GM15510 (cell line): Measurements from ENCODE around the gene FOXN3.

Experiments used
- POLR2A ChIP-seq: IDR thresholded peaks from 3 replicates; pipeline ENCODE4 v1.6.1; 2011; ENCODE audit warnings: borderline replicate concordance; ENCODE audit not compliant: insufficient read length; ENCODE audit errors: extremely low read depth

Gene FOXN3

DNA sequence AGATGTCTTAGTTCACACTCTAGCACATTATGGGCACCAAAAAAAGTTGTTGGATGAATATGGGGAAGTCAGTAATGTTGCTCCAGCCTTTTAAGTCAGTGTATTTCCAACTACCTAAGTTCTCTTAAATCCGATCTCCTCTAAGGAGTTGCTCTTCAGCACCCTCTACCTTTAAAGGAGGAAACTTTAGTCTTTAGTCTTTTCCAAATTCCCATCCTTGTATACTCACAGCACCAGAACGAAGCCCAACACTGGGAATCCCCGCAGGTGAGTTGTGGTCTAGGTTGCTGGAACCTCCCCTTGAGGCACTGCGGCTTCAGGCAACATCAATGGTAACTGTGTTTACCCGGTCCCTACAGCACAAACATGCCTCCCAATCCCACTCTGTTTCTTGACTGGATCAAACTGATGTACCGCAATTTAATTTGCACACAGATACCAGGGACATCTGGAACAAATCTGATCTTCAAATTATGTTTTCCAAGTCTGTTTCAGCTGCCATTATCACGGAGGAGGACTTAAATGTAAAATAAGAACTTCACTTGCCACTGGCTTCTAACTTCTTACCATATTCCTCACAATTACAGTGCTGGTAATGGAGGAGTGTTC lies 179.0 kb downstream of the FOXN3 start:
- TF ChIP-seq POLR2A = no peak

DNA sequence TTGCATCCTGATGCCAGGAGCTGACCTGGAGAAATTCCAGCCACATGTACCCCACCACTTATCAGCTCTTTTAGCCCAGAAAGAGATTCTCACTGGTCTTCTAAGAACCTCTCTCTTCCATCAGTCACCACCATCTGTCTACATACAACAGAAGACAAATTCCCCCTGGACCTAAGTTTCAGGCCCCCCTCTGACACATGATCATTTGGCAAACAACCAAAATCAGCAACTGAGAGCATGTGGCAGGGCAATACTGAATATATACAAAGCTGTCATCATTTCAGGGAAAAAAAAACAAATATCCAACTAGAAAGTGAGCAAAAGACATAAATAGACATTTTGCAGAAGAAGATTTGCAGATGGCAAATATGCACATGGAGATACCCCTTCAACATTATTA lies 180.2 kb downstream of the FOXN3 start:
- no peak for TF ChIP-seq POLR2A

DNA sequence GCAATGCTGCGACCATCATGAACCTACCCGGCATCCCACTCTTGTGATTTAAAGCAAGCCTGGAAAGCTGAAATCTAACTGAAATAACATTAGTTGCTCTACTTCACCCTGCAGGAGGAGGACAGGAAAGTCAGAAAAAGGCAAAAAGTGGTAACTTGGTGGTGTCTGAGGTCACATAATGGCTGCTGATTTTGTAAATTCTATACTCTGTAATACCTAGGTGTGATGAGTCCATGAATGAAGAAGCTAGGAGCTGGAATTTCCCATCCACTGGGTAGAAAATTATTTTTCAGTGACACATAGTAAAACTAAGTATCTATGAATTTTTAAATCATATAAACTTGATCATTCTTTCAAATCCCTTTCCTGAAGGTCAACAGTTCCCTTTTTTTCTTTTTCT lies 183.8 kb downstream of the FOXN3 start:
- no peak for TF ChIP-seq POLR2A

DNA sequence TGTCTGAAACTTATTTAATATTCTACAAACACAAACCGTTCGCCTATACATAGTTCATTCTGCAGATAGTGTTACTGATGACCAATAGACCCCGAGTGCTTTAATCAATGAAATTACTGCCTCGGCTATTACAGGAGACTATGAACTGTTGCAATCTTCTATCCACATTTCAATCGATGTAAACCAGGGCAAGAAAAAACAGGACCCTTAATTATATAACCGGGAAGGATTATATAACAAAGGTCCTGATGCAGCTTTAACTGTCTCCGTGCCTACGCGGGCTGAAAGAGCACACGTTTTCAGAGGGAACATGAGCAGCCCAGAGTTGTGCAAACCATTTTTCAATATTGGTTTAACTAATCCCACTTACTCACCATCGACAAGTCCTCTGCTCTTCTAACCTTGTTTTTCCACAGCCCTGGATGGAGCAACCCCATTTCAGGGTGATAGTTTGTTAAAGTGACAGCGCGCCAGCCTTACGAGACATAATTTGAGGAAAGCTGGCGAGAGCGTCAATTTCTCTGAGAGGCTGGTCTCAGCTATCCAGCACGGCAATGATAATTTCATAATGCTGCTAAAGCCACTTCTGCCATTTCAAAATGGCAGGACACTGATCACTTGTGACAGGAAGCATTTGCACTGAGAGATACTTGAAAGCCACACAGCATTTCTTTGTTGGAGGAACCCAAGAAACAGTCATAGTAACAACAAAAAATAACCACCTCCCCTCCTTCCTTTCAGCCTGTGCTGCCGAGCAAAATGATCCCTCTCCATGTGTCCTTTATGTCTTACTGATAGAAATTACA lies 184.6 kb downstream of the FOXN3 start:
- TF ChIP-seq POLR2A = no peak

DNA sequence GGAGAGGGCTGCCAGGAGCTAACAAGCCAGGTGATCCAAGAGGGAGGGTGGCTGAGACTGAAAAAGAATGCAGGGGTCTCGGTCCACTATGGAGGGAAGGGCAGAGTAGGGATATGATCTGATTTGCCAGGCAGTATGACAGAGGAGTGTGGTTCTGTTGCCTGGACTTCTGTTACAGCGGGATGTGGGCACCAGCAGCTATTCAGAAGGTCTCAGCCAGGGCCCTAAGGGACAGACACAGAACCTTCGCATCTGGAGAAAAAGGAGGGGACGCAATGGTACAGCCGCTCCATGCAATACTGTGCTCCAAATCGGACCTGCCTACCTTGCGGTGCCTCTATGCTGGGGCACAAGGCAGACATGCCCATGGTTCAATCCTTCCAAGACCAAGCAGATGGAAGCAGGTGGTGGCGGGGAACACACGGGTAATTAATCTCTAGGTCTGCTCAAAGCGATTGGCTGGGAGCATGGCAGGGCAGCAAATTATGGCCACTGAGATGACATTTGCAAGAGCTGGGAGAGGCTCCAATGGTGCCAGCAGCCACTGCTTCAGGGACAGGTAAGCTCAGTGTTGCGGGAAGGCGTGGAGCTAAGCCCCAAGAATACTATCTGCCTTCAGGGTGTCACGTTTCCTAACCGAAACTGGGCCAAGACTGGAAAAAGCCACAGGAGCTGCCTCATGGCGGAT lies 185.5 kb downstream of the FOXN3 start:
- no peak for TF ChIP-seq POLR2A

DNA sequence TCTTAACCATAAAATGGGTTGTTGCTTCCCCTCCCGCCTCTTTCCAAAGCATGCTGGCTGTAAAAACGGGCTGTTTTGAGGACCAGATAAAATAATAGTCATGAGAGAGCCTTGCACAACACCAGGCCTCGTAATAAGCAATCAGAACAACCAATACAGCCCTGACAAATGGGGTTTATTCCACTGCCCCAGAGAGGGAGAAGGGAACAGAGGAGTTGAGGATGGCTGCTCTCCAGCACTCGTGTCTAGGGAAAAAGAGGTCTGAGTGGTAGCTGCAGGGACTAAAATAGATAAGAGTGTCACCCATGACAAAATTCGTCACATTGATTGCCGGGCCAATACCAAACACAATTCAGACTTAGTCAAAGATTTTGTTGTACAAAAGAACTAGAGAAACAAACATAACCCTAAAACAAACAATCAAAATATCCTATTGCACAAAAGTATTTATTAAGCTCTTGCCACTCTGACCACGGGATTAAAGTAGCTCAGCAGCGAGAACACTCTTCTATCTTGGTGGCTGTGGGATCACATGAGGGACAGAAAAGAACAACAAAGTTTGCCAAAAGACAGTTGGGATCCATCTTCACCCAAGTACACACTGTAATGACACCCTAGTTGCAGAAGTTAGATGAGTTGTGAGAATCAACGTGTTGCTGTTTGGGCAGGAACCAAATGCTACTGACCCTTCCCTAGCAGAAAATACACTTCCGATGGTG lies 188.0 kb downstream of the FOXN3 start:
- no peak for TF ChIP-seq POLR2A

DNA sequence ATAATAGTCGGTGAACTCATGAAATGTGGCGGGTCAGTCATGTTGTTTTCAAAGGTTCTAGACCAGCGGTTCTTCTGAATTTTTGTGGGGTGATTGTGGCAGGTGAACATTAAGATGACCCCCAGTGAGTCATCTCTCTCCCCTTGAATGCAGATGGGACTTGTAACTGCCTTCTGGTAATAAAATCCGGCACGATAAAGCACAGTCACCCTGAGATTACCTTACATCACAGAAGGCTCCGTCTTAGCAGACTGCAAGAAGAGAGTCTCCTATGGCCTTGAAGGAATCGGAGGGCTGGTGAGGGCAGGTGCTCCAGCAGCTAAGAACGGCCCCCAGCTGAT lies 189.6 kb downstream of the FOXN3 start:
- no peak for TF ChIP-seq POLR2A

DNA sequence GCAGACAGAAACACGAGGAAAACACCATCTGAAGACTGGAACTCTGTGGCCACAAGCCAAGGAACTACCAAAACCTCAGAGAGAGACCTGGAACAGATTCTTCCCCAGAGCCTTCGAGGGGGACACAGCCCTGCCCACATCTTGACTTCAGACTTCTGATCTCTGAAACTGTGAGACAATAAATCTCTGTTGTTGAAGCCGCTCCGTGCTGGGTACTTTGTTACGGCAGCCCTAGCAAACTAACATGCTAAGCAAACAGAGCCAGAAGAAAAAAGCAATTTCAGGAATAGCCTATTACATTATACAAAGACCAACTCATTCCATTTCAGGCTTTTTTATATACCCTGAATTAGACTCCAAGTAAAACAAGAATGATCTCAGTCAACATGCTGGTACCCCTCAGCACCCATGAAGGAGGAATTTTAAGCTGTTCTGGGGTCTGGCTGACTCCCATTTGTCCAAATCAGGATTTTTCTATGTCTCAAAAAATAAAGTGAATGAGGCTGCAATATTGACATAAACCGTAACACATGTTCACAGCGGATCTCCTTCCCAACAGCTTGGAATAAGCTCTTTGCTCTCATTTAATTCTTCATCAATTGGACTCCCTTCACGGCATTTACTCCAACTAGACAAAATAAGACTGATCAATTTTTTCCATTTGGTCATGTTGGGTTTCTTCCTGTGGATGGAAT lies 190.1 kb downstream of the FOXN3 start:
- TF ChIP-seq POLR2A = no peak

DNA sequence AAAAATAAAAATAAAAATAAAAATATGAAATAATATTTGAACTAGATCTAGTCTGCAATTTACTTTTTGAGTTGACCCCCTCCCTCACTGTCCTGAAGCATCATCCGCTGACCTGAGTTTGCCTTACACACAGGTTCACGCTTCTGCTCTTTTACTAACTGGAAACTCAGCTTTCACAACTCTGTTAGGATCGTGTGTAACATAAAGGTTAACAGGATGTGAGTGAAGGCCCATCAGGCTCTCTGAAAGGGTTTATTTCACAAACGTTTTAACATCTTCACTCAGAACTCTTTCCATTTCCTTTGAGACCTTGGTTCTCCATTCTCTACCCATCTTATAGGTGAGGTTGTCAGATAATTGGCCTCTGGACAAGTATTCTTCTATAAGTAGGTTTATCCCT lies 191.4 kb downstream of the FOXN3 start:
- TF ChIP-seq POLR2A = no peak

DNA sequence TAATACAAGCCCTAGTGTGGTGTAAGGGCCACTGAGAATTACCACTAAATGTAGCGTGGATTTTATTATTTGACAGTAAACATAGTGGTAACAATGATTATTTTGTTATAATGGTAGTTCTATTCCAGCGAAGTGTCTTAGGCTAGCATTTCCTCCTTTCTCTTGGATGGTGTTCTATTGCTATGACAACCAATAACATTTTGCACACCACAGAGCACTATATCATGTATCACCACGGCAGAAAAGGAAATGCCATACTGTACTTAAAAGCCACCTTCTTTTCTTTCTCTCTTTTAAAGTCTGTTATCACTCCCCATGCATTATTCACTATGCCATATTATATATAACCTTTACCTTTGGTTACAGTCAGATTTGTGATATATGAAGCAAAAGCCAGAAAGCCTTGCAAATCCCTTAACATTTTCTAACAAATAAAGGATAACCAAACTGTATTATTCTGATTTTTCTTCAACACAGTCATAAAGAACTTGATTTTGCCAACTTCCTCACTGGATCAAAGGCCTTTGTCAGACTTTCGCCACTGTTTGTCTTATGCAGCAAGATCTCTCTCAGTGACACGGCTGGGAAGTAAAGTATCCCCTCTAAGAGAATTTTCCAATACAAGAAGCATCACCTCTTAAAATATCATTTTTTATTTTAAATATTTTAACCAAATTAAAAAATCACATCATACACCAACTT lies 195.8 kb downstream of the FOXN3 start:
- TF ChIP-seq POLR2A = no peak

DNA sequence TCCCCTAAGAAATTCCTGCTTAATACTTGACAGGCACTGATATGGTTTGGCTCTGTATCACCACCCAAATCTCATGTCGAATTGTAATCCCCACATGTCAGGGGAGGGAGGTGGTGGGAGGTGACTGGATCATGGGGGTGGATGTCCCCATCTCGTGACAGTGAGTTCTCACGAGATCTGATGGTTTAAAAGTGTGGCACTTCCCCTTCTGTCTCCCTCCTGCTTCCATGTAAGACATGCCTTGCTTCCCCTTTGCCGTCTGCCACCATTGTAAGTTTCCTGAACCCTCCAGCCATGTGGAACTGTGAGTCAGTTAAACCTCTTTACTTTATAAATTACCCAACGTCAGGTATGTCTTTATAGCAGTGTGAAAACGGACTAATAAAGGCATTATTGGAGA lies 198.0 kb downstream of the FOXN3 start:
- TF ChIP-seq POLR2A = no peak

DNA sequence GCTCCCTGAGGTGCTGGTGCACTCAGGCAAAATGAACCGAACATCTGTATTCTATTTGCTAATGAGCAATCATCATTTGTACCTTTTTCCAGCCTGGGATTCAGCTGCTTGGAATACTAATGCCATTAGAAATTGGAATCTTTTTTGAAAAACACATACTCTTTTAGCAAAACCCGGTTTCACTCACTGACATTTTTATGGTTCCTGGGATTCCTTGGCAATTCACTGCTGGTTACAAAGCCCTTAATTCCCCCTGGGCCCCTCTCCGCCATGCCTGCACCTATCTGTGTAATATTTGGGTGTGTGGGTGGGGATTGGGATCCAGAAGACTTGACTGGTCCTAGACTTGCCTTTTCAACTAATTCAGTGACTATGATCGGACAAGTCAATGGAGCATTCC lies 199.1 kb downstream of the FOXN3 start:
- no peak for TF ChIP-seq POLR2A

DNA sequence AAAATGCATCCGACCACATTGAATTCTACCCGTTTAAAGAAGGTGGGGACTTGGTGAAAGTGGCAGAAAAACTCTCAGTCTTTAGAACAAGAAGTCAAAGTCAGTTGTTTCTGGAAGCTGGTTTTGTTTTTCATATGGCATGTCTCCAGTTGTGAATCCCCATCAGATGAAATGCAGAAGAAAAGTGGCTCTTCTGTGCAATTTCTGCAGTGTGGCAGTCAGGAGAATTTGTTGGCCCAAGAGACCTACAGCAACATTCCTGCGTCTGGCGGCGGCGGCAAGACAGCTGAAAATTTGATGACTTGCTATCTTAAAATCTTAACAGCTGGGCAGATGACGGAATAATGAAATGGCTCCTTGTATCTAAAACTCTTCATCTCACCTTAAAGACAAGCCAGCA lies 201.5 kb downstream of the FOXN3 start:
- no peak for TF ChIP-seq POLR2A

DNA sequence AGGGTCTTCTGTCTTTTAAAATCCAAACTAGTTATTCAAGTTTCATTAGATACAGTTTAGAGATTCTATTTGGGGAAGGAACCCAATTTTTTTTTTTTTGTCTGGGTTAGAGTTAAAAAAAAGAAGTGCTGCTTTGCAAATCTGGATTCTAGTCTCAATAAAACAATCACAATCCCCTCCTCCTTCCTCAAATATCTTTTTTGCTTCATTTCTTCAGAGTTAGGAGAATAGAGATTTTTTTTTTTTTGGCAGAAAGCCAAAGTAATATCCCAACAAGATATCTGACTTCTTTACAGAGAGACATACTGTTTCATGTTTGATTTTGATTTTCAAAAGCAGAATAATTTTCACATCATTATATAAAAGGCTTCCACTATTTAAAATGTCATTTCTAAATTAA lies 201.9 kb downstream of the FOXN3 start:
- TF ChIP-seq POLR2A = no peak
